Retina (tissue), 1 donor: ENCODE results near the gene CD276.
"Not testable (repeated sequence)": the region's sequence is repeated elsewhere in the genome, so short reads cannot be mapped to it uniquely, and the experiment has no call there.

ENCODE experiments used
- DNase-seq: peaks from one replicate; pipeline ENCODE4 v3.0.0-alpha.2; 2016

Gene CD276

GRCh38 chr15:73683777-73684580, at the start of gene CD276:
Gene CD276, plus strand, starts transcription at chr15:73684383. Its CDS starts 15,257 bp downstream, at chr15:73699640.
- peak; percentile 87 for DNase-seq

DNA sequence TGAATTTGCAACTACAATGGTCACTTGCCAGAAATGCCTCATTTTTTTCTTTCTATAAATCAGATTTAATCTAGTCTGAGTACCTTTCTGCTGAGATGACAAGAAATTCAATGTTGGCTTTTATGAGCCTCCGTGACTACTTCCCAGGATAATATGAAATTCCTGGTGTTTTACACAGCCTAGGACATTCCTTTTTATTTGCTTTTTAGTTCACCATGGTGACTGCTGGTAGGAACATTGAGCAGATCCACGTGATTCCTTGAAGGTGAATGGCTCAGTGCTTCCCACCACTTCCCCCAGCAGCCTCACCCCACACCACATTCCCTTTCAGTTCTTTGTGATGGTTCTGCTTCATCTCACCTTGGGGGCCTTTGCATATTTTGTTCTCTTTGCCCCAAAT, 46.7 kb upstream of the CD276 start:
- no peak for DNase-seq

DNA sequence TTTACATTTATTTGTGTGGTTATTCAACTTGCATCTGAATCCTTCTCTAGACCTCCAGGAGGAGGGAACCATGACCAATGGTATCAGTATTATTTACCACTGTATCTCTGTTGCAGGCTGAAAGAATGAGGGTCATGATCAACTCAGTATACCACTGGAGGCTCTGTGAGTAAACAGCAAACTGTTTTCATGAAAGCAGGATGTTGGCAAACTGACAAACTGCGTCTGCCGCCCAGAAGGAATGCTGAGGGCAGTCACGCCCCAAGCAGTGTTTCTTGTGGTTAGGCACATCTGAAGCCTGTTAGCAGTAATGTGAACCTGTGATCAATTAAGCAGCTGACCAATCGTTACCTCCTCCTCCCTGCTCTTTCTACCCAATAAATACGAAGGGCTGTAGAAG, 44.7 kb upstream of the CD276 start:
- DNase-seq: not testable (repeated sequence)

DNA sequence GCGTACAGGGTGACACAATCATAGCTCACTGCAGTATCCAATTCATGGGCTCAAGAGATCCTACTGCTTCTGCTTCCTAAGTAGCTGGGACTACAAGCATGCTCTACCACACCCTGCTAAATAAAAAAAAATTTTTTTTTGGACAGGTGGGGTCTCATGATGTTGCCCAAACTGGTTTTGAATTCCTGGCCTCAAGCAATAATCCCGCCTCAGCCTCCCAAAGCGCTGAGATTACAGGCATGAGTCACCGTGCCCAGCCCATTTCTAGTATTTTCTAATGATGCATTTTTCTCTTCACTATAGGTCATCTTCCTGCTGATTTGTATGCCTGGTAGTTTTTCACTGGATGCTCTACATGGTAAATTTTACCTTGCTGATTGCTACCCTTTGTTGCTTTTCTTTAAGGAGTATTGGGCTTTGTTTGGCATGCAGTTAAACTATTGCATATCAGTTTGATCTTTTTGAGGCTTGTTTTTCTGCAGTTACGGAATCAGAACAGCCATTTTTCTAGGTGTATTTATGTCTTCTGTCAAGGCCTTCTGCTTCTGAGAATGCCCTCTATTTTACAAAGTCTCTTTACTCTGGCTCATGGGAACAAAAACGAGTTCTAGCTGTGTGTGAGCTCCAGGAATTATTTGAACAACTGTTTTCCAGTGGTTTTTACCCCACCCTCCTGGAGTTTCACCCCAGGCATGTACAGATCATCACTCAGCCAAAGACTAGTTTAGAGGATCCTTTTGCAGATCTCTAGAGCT, 36.7 kb upstream of the CD276 start:
- DNase-seq: no peak

- DNase-seq: no peak
Measured at GRCh38 chr15:73648014-73648295, 36.2 kb upstream of the CD276 start.

- no peak for DNase-seq
Measured at GRCh38 chr15:73650416-73651126, 33.6 kb upstream of the CD276 start.

DNA sequence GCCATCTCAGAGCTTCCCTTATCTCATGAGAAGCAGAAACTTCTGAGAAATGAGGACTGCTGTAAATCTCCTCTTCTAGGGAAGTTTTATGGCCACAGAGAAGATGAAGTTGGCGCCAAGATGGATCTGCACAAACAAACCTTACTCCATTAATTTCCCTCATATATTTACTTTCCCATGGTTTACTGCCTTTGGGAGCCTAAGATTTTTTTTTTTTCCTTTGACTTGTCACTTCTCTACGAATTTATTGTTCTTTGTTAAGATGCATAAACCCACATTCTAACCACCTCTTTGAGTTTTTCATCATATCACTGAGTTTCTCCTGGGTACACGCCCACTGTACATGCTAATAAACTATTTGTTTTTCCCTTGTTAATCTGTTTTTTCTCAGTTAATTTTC, 29.5 kb upstream of the CD276 start:
- no peak for DNase-seq

DNA sequence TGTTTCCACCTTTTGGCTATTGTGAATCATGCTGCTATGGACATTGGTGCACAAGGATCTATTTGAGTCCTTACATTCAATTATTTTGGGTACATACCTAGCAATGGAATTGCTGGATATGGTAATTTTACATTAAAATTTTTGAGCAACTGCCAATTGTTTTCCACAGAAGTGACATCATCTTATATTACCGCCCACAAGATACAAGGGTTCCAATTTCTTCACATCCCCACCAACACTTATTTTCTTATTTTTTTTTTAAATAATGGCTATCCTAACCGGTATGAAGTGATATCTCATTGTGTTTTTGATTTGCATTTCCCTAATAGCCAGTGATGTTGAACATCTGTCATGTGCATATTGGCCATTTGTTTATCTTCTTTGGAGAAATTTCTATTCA, 28.5 kb upstream of the CD276 start:
- no peak for DNase-seq

DNA sequence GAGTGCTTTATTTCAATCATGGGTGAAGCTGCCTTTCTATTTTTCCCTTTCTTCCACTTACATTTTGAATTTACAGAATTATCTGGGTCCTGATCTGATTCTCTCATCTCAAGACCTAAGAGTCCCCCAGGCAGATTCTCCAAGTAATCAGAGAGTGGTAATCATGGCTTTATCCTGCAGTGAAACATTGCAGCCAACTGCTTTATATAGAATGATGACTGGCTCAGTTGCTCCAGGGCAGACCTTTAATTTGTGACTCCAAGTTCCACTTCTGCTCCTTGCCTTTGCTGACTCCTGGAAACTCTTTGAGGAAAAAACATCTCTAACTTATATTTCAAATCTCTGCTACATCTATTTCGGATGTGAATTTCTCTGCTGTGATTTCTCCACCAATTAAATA, 25.5 kb upstream of the CD276 start:
- no peak for DNase-seq

- DNase-seq: no peak
Measured at GRCh38 chr15:73660455-73660854, 23.7 kb upstream of the CD276 start.

- DNase-seq: no peak
Measured at GRCh38 chr15:73674587-73674986, 9.6 kb upstream of the CD276 start.

- DNase-seq: peak; percentile 61
Measured at GRCh38 chr15:73677146-73677607, 7.0 kb upstream of the CD276 start.

GRCh38 chr15:73677733-73678132, 6.5 kb upstream of the CD276 start:
- DNase-seq: no peak

DNA sequence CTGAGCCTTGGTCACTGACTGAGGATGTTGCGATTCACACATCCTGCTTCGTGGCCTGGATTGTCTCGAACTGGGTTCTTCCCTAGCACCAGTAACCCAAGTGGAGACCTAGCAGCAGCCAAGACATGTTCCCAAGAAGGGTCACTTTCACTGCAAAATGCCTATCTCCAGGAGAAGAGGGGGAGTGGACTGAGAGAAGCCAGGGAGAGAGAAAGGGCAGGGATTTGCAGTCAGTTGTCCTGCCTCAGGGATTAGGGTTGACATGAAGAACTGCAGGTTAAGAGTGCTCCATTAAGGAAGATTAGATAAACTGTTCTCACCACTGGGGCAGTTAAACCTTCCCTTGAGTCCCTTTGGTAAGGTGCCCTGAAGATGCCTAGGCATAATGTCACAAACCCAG, 5.7 kb upstream of the CD276 start:
- no peak for DNase-seq

DNA sequence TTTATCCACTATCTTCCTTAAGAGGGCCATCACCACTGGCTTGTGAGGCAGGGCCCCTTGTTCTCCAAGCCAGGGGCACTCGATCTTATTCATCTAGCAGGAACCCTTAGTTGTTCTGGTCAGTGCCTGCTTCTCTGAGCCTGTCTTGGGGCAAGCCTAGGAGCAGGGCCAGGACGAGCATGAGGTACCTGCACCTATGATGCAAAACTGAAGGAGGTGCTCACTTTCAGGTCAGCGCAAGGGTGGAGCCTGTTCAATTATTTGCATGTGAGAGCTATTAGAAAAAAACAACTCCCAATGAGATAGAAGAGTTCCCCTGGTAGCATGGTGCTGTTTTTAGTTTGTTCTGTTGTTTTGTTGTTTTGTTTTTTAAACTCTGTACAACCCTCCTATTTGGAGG, 5.0 kb upstream of the CD276 start:
- no peak for DNase-seq

DNA sequence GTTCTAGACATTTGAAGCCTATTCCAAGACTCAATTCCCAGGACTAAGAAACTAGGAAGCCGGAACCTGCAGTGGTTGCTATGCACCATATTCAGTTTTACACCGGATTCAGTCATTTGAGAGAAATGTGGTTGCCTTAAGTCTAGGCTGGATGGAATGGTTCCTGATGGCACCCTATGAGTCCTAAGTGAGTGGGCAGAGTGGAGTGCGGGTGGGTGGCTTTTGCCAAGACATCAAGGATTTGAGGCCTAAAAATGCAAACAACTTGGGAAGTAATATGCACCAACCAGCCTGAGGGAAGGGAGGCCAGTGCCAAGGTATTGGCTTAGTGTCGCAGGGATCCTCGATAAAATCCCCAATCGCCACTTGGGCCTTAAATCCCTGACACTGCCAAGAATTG, 4.2 kb upstream of the CD276 start:
- no peak for DNase-seq

DNA sequence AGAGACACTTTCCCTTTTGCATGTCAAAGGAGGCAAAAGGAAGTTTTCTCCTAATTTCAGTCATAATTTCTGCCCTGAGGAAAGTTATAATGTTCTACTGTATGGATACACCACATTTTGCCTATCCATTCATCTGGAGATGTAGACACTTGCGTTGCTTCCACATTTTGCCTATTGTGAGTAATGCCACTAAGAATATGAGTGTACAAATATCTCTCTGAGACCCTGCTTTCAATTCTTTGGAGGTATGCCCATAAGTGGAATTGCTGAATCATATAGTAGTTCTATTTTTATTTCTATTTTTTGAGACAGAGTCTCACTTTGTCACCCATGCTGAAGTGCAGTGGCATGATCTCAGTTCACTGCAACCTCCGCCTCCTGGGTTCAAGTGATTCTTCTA, 3.6 kb upstream of the CD276 start:
- no peak for DNase-seq

DNA sequence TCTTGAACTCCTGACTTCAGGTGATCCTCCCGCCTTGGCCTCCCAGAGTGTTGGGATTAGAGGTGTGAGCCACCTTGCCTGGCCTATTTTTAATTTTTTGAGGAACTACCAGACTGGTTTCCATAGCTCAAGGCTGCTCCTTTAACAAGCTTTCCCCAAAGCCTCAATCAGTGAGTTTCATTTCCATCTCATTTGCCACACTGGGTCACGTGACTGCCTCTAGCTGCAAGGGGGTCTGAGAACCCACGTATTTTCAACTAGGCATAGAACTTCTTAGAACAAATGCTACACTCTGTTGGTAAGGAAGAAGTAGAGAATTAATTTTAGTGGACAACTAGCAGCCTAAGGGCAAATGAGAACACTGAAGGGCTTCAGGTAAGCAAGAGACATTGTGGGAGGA, 3.1 kb upstream of the CD276 start:
- no peak for DNase-seq

GRCh38 chr15:73681856-73682599, 2.2 kb upstream of the CD276 start:
- no peak for DNase-seq

GRCh38 chr15:73682600-73683090, 1.5 kb upstream of the CD276 start:
- DNase-seq: no peak

- DNase-seq: no peak
Measured at GRCh38 chr15:73683257-73683776, 866 bp upstream of the CD276 start.

DNA sequence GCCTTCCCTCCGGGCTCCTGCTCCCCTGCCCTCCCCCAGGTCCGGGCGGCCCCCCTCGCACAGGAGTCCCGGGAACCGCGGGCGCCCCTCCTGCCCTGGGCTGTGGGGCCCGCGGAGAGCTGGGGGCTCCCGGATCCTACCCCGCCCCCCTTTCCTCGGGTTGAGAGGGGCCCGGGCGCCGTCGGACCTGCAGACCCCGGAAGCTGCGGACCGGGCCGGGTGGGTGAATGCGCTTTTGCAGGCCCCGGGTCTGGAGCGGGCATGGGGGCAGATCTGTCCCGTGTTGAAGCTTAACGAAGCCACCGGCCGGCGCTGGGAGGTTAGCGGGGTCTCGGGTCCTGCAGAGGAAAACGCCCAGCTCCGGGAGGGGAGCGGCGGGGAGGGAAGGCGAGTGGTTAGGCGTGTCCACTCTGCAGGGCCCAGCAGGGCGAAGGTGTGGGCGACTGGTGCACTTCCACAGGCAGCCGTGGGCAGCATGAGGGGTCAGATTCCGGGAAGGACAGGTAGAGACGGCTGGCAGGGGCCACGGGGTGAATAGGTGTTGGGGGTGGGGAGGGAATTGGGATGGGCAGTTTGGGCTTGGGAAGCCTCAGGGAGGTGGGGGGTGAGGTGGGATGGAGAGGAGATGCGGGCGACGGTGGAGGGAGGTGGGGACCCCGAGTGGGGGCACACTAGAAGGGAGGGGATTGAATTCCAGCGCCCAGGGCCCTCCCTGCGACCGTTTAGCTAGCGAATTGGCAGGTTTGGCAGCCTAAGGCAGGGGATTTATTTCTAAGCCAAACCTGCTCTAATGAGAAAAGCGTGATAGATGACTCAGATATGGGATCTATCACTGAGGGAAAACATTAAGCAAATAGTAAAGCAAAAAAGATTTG, 635 bp downstream of the CD276 start:
- peak; percentile 80 for DNase-seq
